GM19324 (cell line): ENCODE data around the gene ABCC5.

Source experiments
- ATAC-seq: cut with Tn5 transposase; IDR thresholded peaks from one replicate; pipeline ENCODE4 v1.9.1; 2021; ENCODE audit warnings: mild to moderate bottlenecking, moderate library complexity; ENCODE audit not compliant: unreplicated experiment, low FRiP score

The ABCC5 gene

DNA sequence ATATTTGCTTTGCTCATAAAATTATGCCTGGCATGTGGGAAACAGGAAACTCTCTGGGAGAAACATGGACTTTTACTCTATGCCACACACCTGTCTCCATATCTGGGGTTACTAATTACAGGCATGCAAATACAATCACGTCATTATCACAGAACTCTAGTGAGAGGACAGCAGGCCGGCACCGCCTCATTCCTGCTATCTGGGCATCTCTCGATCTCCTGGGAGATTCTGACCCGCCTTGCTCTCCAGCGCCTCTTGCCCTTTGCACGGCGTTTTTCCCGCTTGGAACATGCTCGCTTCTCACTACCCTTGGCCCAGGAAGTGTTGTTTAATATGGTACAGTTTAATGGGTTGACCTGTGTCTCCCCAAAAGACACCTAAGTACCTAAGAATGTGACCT, 87.6 kb downstream of the ABCC5 start:
- no peak for ATAC-seq

DNA sequence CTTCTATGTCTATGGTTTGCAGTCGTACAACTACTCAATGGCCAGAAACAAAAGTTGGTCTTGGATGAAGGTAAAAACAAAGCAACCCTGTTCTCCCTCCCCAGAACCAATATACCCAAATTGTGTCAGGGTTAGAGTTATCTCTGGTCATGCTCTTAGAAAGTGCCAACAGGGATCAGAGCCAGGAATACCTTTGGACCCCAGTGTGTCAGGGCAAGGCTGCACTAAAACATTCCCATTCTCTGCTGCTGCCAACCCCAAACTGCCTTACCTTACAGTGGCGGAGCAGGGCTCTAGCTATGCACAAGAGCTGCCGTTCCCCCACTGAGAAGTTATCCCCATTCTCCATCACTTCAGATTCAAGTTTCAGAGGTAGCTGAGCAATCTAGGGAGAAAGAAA, 90.6 kb downstream of the ABCC5 start:
- no peak for ATAC-seq

DNA sequence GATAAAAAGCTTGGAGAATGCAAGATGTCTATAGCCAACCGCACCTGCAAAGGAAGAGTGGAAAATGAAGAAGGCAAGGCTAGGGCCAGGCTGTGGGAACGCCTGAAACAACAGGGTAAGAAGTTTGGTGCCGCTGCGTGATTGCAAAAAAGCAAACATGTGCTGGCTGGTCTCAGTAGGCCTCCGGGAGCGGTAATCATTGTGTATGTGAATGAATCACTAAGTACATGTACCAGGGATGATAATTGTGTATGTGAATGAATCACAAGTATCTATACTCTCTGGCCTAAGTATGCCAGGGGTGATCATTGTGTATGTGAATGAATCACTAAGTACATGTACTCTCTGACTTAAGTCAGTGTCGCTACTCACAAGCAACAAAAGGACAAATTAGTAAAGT, 92.7 kb downstream of the ABCC5 start:
- ATAC-seq: no peak

DNA sequence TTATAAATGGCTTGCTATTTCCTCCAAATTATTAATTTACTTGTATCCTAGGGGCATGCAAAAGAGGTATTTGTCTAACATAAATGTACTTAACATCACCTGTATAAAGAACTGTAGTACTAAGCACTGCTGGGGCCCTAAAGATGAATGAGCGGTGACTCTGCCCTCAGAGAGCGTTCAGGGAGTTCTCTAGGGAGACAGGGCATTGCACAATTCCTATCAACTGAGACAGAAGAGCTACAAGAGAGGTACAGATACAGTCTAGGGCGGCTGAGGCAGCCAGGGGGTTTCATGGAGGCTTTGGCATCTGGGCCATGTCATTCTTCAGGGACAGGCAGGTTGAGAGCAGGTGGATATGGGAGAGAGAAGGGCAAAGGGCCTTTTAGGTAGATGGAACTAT, 93.1 kb downstream of the ABCC5 start:
- no peak for ATAC-seq

DNA sequence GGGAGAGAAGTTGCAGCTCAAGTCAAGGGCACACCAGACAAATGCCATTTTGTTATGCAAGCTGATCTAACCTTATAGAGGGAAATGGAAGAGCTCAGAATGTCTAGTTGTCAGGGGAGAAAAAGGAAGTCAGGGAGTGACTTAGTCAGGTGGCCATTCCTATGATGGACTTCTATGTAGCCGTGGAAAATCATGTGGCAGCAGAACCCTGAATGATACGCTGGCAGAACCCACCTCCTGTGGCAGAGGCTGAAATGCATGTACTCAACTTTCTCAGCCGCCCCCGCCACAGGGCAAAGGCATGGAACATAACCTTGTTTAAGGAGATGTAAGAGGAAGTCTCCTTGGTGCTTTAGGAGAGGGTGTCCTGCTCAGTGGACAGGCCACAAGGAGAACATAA, 95.3 kb downstream of the ABCC5 start:
- no peak for ATAC-seq

DNA sequence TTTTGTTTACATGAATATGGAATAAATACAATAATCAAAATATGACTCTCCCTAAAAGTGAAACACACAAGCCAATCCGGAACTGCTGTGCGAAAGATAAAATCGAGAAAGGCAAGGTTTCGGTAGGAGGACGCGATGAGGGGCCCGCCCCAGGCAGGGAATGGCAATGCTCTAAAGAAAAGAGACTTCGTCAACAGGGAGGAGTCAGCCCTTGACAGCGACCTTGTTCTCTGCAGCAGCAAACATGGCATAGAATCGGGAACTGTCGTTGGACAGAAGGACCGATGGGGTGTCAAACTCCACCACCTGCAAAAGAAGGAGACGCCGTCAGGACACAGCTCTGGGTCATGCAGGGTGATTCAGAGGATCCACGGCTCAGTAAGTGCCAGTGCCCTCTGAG, 96.6 kb downstream of the ABCC5 start:
- ATAC-seq: no peak

DNA sequence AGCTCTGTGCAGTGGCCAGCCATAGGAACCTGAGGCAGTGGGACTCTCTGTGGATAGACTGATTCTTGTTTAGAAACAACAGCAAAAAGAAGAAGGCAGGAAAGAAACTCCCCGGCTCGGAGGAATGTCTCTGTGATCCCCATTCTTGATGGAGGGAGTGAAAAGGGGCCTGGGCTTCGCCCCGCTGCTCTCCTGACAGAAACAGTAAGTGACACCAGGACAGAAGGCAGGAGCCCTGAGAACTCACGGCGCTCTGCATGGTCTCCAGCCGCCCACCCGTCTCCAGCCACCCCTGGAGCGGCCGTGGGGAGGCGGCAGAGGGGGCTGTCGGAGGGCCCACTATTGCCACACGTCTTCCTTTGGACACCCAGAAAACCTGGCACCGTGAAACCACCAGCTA, 97.3 kb downstream of the ABCC5 start:
- no peak for ATAC-seq

DNA sequence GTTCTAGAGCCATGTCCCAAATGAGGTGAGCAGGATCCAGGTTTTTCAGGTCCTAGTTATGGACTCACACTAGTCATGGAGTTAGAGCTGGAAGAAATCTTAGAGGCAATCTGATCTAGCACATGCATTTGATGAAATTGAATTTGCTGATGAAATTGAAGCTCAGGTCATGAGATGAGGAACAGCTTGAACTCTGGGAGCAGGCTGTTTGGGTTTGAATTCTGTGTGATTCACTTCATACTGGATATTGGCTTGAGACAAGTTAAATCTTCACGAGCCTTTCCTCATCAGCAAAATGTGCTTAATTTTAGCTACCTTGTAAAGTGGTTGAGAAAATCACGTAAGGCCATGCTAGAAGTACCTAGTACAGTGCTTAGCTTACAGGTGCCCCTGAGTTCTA, 99.5 kb downstream of the ABCC5 start:
- ATAC-seq: no peak

DNA sequence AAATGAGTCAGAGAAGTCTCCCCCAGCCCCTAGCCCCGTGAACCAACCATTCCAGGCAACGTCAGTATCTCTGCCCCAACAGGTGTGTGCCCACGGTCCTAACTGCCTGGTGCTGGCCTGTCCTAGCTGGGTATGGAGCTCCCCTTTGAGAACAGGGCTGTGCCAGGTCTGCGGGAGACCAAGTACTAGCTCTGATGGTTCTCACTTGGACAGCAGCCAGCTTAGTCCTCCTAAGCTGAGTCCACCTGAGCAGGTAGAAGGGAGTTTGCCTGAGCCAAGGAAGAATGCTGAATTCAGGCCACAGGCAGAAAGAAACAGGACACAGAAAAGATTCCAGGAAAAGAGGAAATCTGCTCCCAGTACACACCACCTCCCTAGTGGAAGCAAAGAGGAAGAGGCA, 99.9 kb downstream of the ABCC5 start:
- ATAC-seq: no peak

DNA sequence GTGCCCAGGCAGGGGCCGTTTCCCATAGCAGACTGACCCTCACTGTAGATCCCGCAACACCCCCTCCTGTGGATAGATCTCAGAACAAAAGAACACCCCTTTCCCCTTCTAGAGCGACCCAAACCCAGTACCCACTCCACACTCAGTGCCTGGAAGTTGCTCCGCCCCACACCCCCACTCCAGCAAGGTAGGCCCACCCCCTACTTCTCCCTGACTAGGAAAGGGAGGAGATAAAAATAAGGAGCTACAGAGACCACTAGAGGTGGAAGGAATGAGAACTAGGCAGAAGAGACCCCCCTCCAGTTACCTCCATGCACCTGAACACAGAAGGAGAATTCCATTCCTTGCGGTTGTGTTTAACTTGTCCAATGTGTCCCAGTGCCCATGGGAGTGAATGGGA, 102.8 kb downstream of the ABCC5 start:
- no peak for ATAC-seq

DNA sequence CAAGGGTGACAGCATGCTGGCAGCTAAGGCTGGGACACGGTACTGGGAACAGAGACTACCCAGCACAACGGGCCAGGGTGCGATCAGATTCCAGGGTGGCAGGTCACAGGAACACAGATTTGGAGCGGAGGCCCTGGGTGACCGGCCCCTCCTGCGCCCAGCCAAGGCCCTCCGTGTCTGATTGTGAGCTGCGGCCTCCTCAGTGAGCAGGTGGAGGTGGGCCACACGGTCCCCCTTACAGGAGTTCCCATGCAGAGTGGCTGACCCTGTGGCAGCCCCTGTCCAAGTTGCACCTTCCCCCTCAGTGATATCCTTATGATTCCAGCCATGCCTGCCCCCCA, 104.1 kb downstream of the ABCC5 start:
- ATAC-seq: no peak

DNA sequence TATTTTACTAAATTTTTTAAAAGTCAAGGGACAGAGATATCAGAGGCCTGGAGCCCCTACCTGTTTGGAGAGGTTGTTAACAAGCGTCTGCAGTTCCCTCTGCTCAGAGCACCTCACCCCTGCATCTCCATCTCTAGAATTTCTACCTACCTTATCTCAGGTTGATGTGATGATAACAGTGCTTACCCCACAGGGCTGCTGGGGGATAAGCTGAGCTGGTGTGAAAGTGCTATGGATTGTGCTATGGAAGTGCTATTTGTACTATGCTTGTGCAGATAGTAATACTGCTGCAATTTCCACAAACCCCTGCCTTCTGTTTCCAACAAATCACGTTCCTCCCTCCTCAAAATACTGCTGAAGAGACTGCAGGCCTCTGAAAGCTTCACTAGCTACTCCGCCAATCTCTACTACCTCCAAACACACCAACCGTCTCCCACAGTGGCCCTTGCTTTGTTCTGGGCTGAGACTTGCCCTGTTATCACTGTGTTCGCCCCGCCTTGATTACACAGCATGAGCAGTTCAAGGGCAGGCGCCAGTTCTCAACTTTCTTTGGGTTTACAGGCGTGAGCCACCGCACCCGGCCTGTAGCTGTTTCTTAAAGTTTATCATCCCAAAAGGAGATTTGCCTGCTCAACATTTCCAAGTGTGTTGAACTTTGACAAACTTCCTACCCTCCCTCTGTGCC, 104.6 kb downstream of the ABCC5 start:
- no peak for ATAC-seq

DNA sequence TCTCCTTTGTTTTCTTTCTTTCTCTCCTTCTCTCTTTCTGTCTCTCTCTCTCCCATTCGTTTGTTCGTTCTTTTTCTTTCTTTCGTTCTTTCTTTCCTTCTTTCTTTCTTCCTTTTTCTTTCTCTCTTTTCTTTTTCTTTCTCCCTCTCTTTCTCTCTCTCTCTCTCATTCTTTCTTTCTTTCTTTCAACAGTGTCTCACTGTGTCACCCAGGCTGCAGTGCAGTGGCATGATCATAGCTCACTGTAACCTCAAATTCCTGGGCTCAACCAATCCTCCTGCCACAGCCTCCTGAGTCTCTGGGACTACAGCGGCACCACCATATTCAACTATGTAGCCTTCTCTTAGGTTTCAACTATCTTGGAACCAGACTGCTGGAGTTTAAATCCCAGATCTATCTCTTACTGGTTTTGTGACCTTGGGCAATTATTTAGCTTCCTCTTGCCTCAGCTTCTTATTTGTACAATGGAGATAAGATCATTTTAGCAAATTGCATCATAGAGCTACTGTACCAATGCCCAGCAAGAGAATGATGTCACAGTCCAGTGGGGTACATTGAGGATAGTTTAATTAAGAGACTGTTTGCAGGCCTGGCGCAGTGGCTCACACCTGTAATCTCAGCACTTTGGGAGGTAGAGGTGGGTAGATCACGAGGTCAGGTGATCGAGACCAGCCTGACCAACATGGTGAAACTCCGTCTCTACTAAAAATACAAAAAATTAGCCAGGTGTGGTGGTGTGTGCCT, 105.7 kb downstream of the ABCC5 start:
- ATAC-seq: no peak

DNA sequence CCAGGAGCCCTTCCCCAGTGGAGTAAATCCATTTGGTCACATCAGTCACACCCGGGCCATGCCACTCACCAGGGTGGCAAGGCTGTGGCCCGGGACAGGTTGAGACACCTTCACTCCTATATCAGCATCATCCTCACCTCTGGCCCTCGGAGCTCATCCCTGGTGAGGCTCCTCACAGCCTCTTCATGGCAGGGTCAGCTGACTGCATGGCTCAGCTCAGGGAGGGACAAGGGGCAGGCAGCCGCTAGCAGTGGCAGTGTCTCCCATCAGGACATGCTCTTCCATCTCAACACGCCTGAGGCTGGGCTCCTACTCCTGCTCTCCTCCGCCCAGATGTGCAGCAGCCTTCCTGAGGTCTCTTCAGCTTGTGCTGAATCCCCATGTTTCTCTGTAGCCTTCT, 106.6 kb downstream of the ABCC5 start:
- ATAC-seq: no peak

DNA sequence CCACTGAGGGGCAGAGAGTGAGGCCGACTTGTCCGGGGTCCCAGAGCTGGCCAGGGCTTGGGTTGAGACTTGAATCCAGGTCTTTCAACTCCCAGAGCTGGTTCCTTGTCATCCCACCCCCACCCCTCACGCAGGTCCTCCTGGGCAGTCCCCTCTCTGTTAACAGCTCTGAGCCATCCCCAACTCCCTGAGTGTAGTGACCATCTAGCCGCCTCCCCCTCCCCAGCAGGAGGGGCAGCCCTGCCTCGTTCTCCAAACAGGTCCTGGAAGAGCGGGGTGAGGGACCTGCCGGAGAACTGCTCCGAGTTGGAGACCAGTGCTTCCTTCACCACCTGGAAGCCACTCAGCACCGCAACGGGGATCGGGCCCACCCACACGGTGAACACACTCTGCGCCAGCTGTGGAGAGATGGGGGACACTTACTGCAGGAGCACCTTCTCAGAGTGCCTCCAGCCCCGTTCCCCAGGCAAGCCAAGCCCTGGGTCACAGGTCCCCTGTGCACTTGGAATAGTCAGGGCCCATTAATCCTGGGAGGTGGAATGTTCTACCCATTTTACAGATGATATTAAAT, 108.6 kb downstream of the ABCC5 start:
- ATAC-seq: no peak

DNA sequence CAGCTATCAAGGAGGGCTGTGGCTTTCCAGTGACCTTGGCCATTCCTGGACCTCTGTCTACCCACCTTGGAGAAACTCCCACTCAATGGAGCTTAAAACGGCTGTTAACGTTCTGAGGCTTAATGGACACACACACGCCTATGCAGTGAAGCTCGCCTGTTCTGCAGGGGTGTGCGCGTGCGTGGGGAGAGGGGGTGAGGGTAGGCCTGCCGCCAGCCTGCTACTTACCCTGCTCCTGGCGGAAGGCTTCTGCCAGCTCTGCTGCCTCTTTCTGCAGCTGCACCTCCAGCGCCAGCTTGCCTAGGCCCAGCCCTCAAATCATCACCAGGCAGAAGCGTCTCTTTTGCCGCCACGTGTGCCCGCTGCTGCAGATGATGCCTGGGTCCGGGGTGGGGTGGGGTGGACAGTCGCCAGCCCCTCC, 109.8 kb downstream of the ABCC5 start:
- ATAC-seq: no peak

DNA sequence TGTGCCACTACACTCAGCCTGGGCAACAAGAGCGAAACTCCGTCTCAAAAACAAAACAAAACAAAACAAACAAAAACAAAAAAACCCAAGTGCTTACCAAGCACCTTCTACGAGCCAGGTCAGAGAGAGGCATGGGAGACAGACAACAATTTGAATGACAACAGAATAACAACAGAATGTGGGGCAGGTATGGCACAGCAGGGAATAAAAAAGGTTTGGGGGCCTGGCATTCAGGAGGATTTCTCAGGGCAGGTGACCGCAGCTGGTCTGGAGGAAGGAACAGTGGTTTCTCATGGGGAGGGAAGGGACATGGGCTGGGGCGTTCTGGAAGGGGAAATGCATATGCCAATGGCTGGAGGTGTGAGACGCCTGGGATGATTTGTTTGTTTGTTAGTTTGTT, 110.5 kb downstream of the ABCC5 start:
- ATAC-seq: no peak

DNA sequence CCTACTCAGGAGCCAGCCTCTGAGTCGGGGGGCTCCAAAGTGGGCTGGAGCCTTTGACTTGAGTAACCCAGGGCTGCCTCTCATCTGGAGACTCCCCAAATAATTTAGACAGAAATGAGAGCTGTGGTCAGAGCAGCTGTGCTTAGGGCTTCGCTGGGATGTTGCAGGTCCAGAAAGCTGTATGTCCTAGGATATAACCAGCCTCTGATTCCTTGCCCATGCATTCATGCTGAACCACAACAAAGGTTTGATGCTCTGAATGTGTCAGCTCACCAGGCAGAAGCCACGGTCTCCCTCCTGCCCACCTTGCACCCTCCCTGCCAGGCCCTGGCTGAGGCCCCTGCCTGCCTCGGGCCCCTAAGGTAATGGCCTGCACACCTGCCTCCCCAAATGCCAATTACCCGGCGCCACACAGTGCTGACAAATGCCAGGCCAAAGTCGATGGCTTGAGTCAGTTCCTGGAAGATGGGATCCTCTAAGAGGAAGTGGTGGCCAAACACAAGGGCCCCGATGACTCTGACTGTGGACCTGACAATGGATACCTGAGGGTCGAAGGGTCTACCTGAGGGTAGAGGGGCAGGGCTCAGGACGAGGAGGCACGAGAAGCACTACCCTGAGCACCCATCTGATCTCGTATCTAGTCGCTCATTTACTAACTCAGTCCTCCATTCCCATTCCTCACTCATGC, 111.3 kb downstream of the ABCC5 start:
- no peak for ATAC-seq

DNA sequence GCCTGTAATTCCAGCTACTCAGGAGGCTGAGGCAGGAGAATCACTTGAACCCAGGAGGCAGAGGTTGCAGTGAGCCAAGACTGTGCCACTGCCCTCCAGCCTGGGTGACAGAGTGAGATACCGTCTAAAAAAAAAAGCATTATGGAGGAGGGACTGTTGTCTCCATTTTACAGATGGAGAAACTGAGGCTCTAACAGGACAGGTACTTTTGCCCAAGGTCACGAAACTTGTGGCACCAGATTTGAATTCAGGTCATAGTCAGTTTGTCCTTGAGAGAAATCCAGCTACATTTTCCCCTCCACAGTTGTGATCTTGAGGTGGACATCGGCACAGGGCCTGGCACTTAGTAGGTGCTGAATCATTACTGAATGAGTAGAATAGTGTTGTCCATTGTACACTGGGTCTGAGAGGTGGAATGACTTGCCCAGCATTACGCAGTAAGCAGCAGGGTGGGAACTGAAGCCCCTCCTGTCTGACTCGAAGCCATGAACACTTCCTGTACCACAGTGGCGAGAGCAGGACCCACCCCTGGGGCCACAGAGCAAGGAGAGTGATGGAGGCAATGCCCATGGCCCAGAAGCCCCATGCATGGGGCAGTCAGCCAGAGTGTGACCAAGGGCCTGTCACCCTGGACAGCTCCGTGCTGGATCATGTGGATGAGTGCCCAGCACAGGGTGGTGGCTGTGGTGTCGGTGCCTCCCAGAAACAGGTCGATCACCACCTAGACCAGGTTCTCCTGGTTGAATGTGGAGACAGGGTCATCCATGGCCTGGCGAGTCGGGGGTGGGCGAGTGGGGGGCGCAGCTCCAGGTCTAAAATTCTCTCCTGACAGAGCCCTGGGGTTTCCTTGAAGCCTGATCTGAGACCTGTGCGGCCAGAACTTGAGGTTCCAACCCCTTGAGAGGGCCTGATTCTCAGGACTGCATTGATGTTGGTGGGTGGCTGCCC, 112.6 kb downstream of the ABCC5 start:
- no peak for ATAC-seq

DNA sequence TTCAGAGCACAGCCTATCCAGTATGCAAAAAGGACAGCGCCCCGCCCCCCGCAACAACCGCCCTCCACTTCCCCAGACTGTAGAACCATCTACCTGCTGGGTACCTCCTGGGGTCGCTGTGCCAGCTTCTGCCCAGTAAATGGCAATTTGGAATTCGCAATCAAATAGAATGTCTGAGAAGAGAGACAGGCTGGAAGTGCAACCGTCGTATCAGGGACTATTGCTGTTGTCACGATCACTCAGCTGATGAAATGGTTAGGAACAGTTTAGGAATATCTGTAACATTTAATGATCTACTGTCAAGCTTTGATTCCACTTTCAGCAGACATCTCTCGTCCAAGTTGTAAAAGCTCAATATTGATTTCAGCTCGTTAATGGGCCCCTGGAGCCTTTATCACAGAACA, 119.7 kb downstream of the ABCC5 start:
- no peak for ATAC-seq
